ENCODE results near the gene ELK4.

ELK4 gene

GRCh38 chr1:205581321-205581980, 50.4 kb downstream of the ELK4 start:
- DNase-seq (ENCODE audit: low spot score) = no peak

- DNase-seq (ENCODE audit: low spot score) = no peak
These were observed 51.0 kb downstream of the ELK4 start for GRCh38 chr1:205580923-205581180.

GRCh38 chr1:205580140-205580922, 51.5 kb downstream of the ELK4 start:
- no peak for DNase-seq (ENCODE audit: low spot score)

- no peak for DNase-seq (ENCODE audit: low spot score)
These were observed 52.1 kb downstream of the ELK4 start for GRCh38 chr1:205579711-205580110.

- no peak for DNase-seq (ENCODE audit: low spot score)
These were observed 52.8 kb downstream of the ELK4 start for GRCh38 chr1:205578780-205579571.

GRCh38 chr1:205577874-205578658, 53.7 kb downstream of the ELK4 start:
- DNase-seq (ENCODE audit: low spot score) = no peak

GRCh38 chr1:205576805-205577761, 54.7 kb downstream of the ELK4 start:
- no peak for DNase-seq (ENCODE audit: low spot score)

- DNase-seq (ENCODE audit: low spot score) = no peak
These were observed 55.8 kb downstream of the ELK4 start for GRCh38 chr1:205576011-205576410.

GRCh38 chr1:205575294-205575885, 56.4 kb downstream of the ELK4 start:
- no peak for DNase-seq (ENCODE audit: low spot score)

GRCh38 chr1:205572421-205572820, 59.4 kb downstream of the ELK4 start:
- DNase-seq (ENCODE audit: low spot score) = peak; percentile 21

- DNase-seq (ENCODE audit: low spot score) = peak; percentile 39
These were observed 60.1 kb downstream of the ELK4 start for GRCh38 chr1:205571747-205572146.

- peak; percentile 20 for DNase-seq (ENCODE audit: low spot score)
These were observed 60.8 kb downstream of the ELK4 start for GRCh38 chr1:205570796-205571537.

GRCh38 chr1:205570173-205570501, 61.7 kb downstream of the ELK4 start:
- peak; percentile 45 for DNase-seq (ENCODE audit: low spot score)

- peak; percentile 49 for DNase-seq (ENCODE audit: low spot score)
These were observed 62.2 kb downstream of the ELK4 start for GRCh38 chr1:205569411-205570172.

GRCh38 chr1:205568469-205569361, 63.1 kb downstream of the ELK4 start:
- DNase-seq (ENCODE audit: low spot score) = peak; percentile 55

- DNase-seq (ENCODE audit: low spot score) = no peak
These were observed 63.7 kb downstream of the ELK4 start for GRCh38 chr1:205568135-205568468.

GRCh38 chr1:205567716-205568115, 64.1 kb downstream of the ELK4 start:
- DNase-seq (ENCODE audit: low spot score) = peak; percentile 38

GRCh38 chr1:205565799-205566198, 66.0 kb downstream of the ELK4 start:
- peak; percentile 6 for DNase-seq (ENCODE audit: low spot score)

Measured in ecto neural progenitor cell (in vitro differentiated cells).